Nasal cavity respiratory epithelium epithelial cell of viscerocranial mucosa (primary cell): ENCODE results near the gene CXCR1. TPM values are rescaled to one million over a fixed set of nuclear protein-coding genes. Genes with fewer than 3 reads are reported as not detected.

Experiments used
- total RNA-seq: library from RNA; depleted of rRNA; stranded (reverse); fragments of >200 nt; gene quantifications from 2 replicates; pipeline ENCODE4 v1.2.3, GENCODE V29; 2014

CXCR1 gene
- total RNA-seq, result not detected in 2 replicates

GRCh38 chr2:218166791-218167190, at the start of gene CXCR1:
Gene CXCR1, minus strand, starts transcription at chr2:218166962. Its CDS starts 1,751 bp downstream, at chr2:218165211.

GRCh38 chr2:218125626-218126080, 41.1 kb downstream of the CXCR1 start, which contains the start of gene CXCR2:
Gene CXCR2, plus strand, starts transcription at chr2:218126028. Its CDS starts 8,774 bp downstream, at chr2:218134802.

Other genes starting within 250 kb of the CXCR1 start
- gene TNS1, start 164.0 kb downstream of the CXCR1 start, total RNA-seq, result 0.50 TPM in 1 of 2 replicates, not detected in the other
- gene RUFY4, start 97.7 kb downstream of the CXCR1 start, total RNA-seq, result not detected in 2 replicates
- under 0.01 and 0.28 TPM in 2 replicates for gene CXCR2, start 40.9 kb downstream of the CXCR1 start, total RNA-seq
- 526 and 586 TPM in 2 replicates for gene ARPC2, start 50.2 kb upstream of the CXCR1 start, total RNA-seq
- gene GPBAR1, start 94.1 kb upstream of the CXCR1 start, total RNA-seq, result under 0.01 and 0.07 TPM in 2 replicates
- gene AAMP, start 103.2 kb upstream of the CXCR1 start, total RNA-seq, result 197 and 268 TPM in 2 replicates
- gene PNKD, start 103.6 kb upstream of the CXCR1 start, total RNA-seq, result 12.0 and 15.4 TPM in 2 replicates
- gene TMBIM1, start 125.5 kb upstream of the CXCR1 start, total RNA-seq, result 430 and 443 TPM in 2 replicates
- not detected in 2 replicates for gene CATIP, start 189.9 kb upstream of the CXCR1 start, total RNA-seq
- gene SLC11A1, start 215.3 kb upstream of the CXCR1 start, total RNA-seq, result 0.34 and 0.64 TPM in 2 replicates
- 27.7 and 43.6 TPM in 2 replicates for gene CTDSP1, start 232.9 kb upstream of the CXCR1 start, total RNA-seq